DND-41 (cell line): Measurements from ENCODE around the gene APOBEC3H.

ENCODE experiments used
- ATAC-seq: fragments of 200-7000 bp; cut with Tn5 transposase; 3 replicates; pipeline ENCODE4 v1.9.1; 2021; ENCODE audit warnings: low read depth; ENCODE audit not compliant: insufficient read depth
- DNase-seq: peaks from one replicate; pipeline ENCODE4 v3.0.0-alpha.2; 2020
- H2AFZ ChIP-seq: 2 replicates; pipeline ENCODE4 v1.6.0; 2012; ENCODE audit warnings: low read depth, low read length
- H3K27ac ChIP-seq: 2 replicates; pipeline ENCODE4 v1.5.1; 2012; ENCODE audit warnings: low read length, inconsistent platforms
- H3K27me3 ChIP-seq: fragments of 200-600 bp; sonication (generic); 2 replicates; pipeline ENCODE4 v1.6.0; 2012; ENCODE audit warnings: low read length, mild to moderate bottlenecking, inconsistent platforms; ENCODE audit not compliant: insufficient read depth, poor library complexity
- H3K36me3 ChIP-seq: 2 replicates; pipeline ENCODE4 v1.5.1; 2012; ENCODE audit warnings: low read length, inconsistent platforms; ENCODE audit not compliant: insufficient read depth
- H3K4me1 ChIP-seq: 2 replicates; pipeline ENCODE4 v1.5.1; 2012; ENCODE audit warnings: mild to moderate bottlenecking, low read length; ENCODE audit not compliant: insufficient read depth
- H3K4me2 ChIP-seq: 2 replicates; pipeline ENCODE4 v1.6.0; 2012; ENCODE audit warnings: mild to moderate bottlenecking, moderate library complexity, low read length, inconsistent platforms; ENCODE audit not compliant: insufficient read depth
- H3K4me3 ChIP-seq, 2 experiments: fragments of 200-600 bp in 1 of 2; shearing (Covaris generic) in 1 of 2; 2 replicates each; pipeline ENCODE4 v1.5.1; 2012 to 2016; ENCODE audit warnings: inconsistent platforms in 2 of 2, low read length in 2 of 2, mild to moderate bottlenecking in 2 of 2, low read depth in 1 of 2, moderate library complexity in 1 of 2
- H3K79me2 ChIP-seq: 2 replicates; pipeline ENCODE4 v1.6.0; 2012; ENCODE audit warnings: low read length, inconsistent platforms; ENCODE audit not compliant: insufficient read depth
- H3K9ac ChIP-seq: 2 replicates; pipeline ENCODE4 v1.6.0; 2012; ENCODE audit warnings: low read depth, mild to moderate bottlenecking, inconsistent platforms, low read length, moderate library complexity
- H3K9me3 ChIP-seq: 2 replicates; pipeline ENCODE4 v1.5.1; 2012; ENCODE audit warnings: low read length, moderate library complexity, mild to moderate bottlenecking, inconsistent platforms; ENCODE audit not compliant: insufficient read depth, severe bottlenecking
- H4K20me1 ChIP-seq: 2 replicates; pipeline ENCODE4 v1.6.0; 2012; ENCODE audit warnings: low read length; ENCODE audit not compliant: insufficient read depth
- EZH2 ChIP-seq: IDR thresholded peaks from 3 replicates; pipeline ENCODE4 v1.6.1; 2012; ENCODE audit warnings: borderline replicate concordance, low read depth, mild to moderate bottlenecking, moderate library complexity, low read length, inconsistent platforms; ENCODE audit not compliant: severe bottlenecking
- TF ChIP-seq, protein P1 (sequence below): IDR thresholded peaks from 2 replicates; pipeline ENCODE4 v1.5.1; 2012; ENCODE audit warnings: borderline replicate concordance, low read length, moderate library complexity, mild to moderate bottlenecking; ENCODE audit not compliant: poor library complexity, severe bottlenecking; ENCODE audit errors: extremely low read depth

APOBEC3H gene

DNA sequence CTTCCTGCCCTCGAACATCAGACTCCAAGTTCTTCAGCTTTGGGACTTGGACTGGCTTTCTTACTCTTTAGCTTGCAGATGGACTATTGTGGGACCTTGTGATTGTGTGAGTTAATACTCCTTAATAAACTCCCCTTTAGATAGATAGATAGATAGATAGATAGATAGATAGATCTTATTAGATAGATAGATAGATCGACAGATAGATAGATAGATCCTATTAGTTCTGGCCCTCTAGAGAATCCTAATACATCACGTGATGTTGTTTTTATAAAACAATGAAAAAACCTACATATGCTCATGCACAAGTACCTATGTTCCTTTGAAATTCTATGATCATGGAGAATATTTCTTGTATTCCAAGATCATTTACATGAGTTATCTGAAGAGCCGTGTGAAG, 23.9 kb downstream of the APOBEC3H start:
- no peaks in the 10 kb centered on the region for H3K4me1 ChIP-seq
- H3K4me3 ChIP-seq = no peak overlapping the region
- H3K9me3 ChIP-seq = no peaks in the 10 kb centered on the region
- H3K9ac ChIP-seq = no peak overlapping the region
- no peaks in the 10 kb centered on the region for H3K27me3 ChIP-seq
- H3K27ac ChIP-seq = no peak overlapping the region
- ATAC-seq (no peak), DNase-seq (no peak)
- H3K4me2 ChIP-seq = no peak overlapping the region
- no peaks in the 10 kb centered on the region for H3K79me2 ChIP-seq
- no peak overlapping the region for H2AFZ ChIP-seq
- no peaks in the 10 kb centered on the region for H3K36me3 ChIP-seq
- TF ChIP-seq EZH2 = no peak
- TF ChIP-seq, protein P1, sequence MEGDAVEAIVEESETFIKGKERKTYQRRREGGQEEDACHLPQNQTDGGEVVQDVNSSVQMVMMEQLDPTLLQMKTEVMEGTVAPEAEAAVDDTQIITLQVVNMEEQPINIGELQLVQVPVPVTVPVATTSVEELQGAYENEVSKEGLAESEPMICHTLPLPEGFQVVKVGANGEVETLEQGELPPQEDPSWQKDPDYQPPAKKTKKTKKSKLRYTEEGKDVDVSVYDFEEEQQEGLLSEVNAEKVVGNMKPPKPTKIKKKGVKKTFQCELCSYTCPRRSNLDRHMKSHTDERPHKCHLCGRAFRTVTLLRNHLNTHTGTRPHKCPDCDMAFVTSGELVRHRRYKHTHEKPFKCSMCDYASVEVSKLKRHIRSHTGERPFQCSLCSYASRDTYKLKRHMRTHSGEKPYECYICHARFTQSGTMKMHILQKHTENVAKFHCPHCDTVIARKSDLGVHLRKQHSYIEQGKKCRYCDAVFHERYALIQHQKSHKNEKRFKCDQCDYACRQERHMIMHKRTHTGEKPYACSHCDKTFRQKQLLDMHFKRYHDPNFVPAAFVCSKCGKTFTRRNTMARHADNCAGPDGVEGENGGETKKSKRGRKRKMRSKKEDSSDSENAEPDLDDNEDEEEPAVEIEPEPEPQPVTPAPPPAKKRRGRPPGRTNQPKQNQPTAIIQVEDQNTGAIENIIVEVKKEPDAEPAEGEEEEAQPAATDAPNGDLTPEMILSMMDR = no peak
- H4K20me1 ChIP-seq = no peaks in the 10 kb centered on the region

DNA sequence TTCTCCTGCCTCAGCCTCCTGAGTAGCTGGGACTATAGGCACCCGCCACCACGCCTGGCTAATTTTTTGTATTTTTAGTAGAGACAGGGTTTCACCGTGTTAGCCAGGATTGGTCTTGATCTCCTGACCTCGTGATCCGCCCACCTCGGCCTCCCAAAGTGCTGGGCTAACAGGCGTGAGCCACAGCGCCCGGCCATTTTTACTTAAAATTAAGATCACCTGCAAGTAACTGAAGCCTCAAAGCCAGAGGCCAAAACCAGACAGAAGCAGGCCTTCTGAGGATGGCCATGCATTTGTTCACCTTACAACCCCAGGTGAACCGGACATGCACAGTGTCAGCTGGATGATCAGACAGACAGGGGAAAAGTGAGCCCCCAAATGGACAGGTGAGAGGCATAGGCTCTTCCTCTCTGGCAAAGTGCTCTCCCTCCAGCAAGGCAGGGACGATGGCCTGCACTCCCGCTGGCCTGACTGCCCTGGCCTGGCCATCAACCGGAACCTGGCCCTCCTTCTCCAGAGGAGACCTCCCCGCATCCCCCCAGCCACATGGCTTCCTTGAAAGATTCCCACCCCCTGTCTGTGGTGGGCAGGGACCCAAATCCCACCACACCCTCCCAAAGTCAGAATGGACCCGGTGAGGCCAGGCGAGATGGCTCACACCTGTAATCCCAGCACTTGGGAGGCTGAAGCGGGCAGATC, 25.9 kb downstream of the APOBEC3H start:
- no peak for DNase-seq
- H3K4me1 ChIP-seq = no peaks in the 10 kb centered on the region
- H3K27me3 ChIP-seq = no peaks in the 10 kb centered on the region
- no peak overlapping the region for H2AFZ ChIP-seq
- TF ChIP-seq EZH2 = no peak
- TF ChIP-seq, protein P1 = no peak
- ATAC-seq = no peak
- no peaks in the 10 kb centered on the region for H3K9me3 ChIP-seq
- no peak overlapping the region for H3K27ac ChIP-seq
- H3K9ac ChIP-seq = no peak overlapping the region
- H3K4me2 ChIP-seq = no peak overlapping the region
- H3K36me3 ChIP-seq = no peaks in the 10 kb centered on the region
- H3K79me2 ChIP-seq = no peaks in the 10 kb centered on the region
- no peak overlapping the region for H3K4me3 ChIP-seq
- H4K20me1 ChIP-seq = no peaks in the 10 kb centered on the region

DNA sequence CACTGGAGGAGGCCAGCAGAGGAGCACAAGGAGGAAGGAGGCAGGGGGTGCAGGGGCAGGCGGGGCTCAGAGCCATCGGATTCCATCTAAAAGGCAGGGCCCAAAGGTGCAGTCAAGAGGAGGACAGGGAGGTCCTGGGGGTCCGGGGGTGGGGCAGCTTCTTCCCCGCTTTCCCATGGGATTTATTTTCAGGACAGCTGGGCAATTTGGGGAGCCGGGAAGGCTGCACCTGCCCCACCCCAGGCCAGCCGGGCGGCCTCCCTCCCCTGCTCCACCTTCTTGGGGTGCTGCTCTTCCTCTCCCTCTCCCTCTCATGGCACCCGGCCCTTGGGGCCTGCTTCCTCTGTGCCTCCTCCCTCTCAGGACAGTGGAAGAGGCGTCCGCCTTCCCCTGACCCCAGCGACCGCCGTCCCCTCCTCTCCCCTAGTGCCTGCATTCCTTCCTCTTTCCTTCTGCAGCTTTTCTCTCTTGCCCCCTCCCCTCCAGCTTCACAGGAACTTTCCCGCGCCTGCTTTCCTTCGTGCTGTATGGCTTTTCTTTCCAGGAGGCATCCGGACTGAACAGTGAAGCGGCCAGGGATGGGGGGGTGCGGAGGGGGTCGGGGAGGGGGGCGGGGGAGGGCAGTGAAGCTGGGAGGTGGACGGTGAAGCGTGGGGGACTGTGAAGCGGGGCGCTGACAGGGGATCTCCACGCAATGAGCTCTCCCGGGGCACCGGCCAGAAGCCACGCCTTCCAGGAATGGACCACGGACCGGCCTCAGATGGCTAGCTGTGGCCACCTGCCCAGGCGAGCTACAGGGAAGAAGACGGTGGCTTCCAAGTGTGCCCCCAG, 26.9 kb downstream of the APOBEC3H start:
- H3K4me3 ChIP-seq = no peak overlapping the region
- H2AFZ ChIP-seq = no peak overlapping the region
- no peaks in the 10 kb centered on the region; the same call in 1 of the 2 replicates for H4K20me1 ChIP-seq
- H3K4me2 ChIP-seq = no peak overlapping the region
- ATAC-seq (no peak), DNase-seq (no peak)
- TF ChIP-seq, protein P1 = no peak
- TF ChIP-seq EZH2 = no peak
- H3K9ac ChIP-seq = no peak overlapping the region
- H3K36me3 ChIP-seq = no peaks in the 10 kb centered on the region
- no peaks in the 10 kb centered on the region for H3K4me1 ChIP-seq
- H3K79me2 ChIP-seq = no peaks in the 10 kb centered on the region
- no peaks in the 10 kb centered on the region for H3K9me3 ChIP-seq
- no peaks in the 10 kb centered on the region for H3K27me3 ChIP-seq
- no peak overlapping the region for H3K27ac ChIP-seq
